Caco-2 (cell line): ENCODE results near the gene MT2A. TPM values are rescaled to one million over a fixed set of nuclear protein-coding genes. Genes with fewer than 3 reads are reported as not detected.
A peak's percentile ranks its signal among the peaks of the same experiment; 100 is the strongest.

Source experiments
- BruUV-seq: library from RNA; stranded (reverse); fragments of 400-500 nt; replicated peaks from 2 replicates; lab custom pipeline; 2021; lab: Mats Ljungman, UMichigan
- CTCF ChIA-PET: fragments of 300-600 bp; sonication (Branson Sonifier 250); formaldehyde crosslinking; loops from one replicate; lab custom pipeline; 2022; ENCODE audit warnings: antibody characterized with exemption; lab: Charles Lee
- POLR2A ChIA-PET: fragments of 300-600 bp; sonication (Branson Sonifier 250); formaldehyde crosslinking; loops from one replicate; lab custom pipeline; 2022; ENCODE audit warnings: antibody characterized with exemption; lab: Charles Lee
- DNase-seq, 2 experiments: peaks; one replicate each; pipeline versions ENCODE4 v3.0.0 to v3.0.0-alpha.2; 2020 to 2022
- H3K27me3 ChIP-seq: replicated peaks from 2 replicates; pipeline ENCODE4 v1.6.0; 2011; ENCODE audit warnings: low read length; ENCODE audit not compliant: control insufficient read depth, insufficient read depth
- H3K36me3 ChIP-seq: 2 replicates; pipeline ENCODE4 v1.5.1; 2011; ENCODE audit warnings: low read length; ENCODE audit not compliant: control insufficient read depth, insufficient read depth
- H3K4me1 ChIP-seq: fragments of 250-450 bp; sonication (Bioruptor Pico); 2 replicates; pipeline ENCODE4 v1.5.1; 2020; ENCODE audit warnings: mild to moderate bottlenecking
- H3K4me3 ChIP-seq: 2 replicates; pipeline ENCODE4 v1.5.1; 2011; ENCODE audit warnings: low read depth, mild to moderate bottlenecking, control low read depth, low read length
- H3K9me3 ChIP-seq: fragments of 250-450 bp; sonication (Bioruptor Pico); 2 replicates; pipeline ENCODE4 v1.5.1; 2020; ENCODE audit warnings: mild to moderate bottlenecking, moderate library complexity
- H3K27ac Mint-ChIP-seq: one replicate; pipeline ENCODE4 v1.8.0; 2022; ENCODE audit warnings: mixed read lengths; ENCODE audit not compliant: unreplicated experiment
- H3K27me3 Mint-ChIP-seq: one replicate; pipeline ENCODE4 v1.8.0; 2022; ENCODE audit warnings: mixed read lengths; ENCODE audit not compliant: insufficient read depth, unreplicated experiment
- H3K36me3 Mint-ChIP-seq: one replicate; pipeline ENCODE4 v1.8.0; 2022; ENCODE audit warnings: mild to moderate bottlenecking, mixed read lengths; ENCODE audit not compliant: insufficient read depth, unreplicated experiment
- H3K4me1 Mint-ChIP-seq: one replicate; pipeline ENCODE4 v1.8.0; 2022; ENCODE audit warnings: low read depth, mixed read lengths; ENCODE audit not compliant: unreplicated experiment
- H3K4me3 Mint-ChIP-seq: one replicate; pipeline ENCODE4 v1.8.0; 2022; ENCODE audit warnings: mild to moderate bottlenecking, moderate library complexity, mixed read lengths; ENCODE audit not compliant: unreplicated experiment
- H3K9me3 Mint-ChIP-seq: one replicate; pipeline ENCODE4 v1.8.0; 2022; ENCODE audit warnings: mixed read lengths; ENCODE audit not compliant: unreplicated experiment
- CTCF ChIP-seq, 2 experiments: fragments of 200-600 bp in 1 of 2; IDR thresholded peaks; 1 replicate in 1 of 2; 2 replicates in 1 of 2; pipeline versions ENCODE4 v1.5.1 to v1.8.0; 2011 to 2022; ENCODE audit warnings: antibody characterized with exemption in 1 of 2, control low read depth in 1 of 2, inconsistent platforms in 1 of 2, low read depth in 1 of 2, low read length in 1 of 2, mild to moderate bottlenecking in 1 of 2, moderate library complexity in 1 of 2; ENCODE audit not compliant: insufficient read depth in 1 of 2, severe bottlenecking in 1 of 2, unreplicated experiment in 1 of 2
- intact Hi-C: fragments of 100-400 bp; cut with micrococcal nuclease; formaldehyde crosslinking; loops from one replicate; pipeline ENCODE4 v1.10.0; 2022; ENCODE audit not compliant: unreplicated experiment
- total RNA-seq: library from RNA; stranded (reverse); gene quantifications from 2 replicates; pipeline ENCODE4 v1.2.3, GENCODE V29; 2022

MT2A gene
- total RNA-seq, 1 experiment from 2014 or later: 10.5 TPM

GRCh38 chr16:56631197-56631596, 22.8 kb downstream of the MT2A start:
- BruUV-seq: no TSS peak
- peaks cover 5% of the 10 kb centered on the region for H3K4me1 Mint-ChIP-seq
- H3K27ac Mint-ChIP-seq: no peak overlapping the region
- no peaks in the 10 kb centered on the region for H3K36me3 ChIP-seq
- peaks cover 28% of the 10 kb centered on the region for H3K27me3 Mint-ChIP-seq
- ChIA-PET POLR2A (no interaction called here), CTCF (no interaction called here)
- no peaks in the 10 kb centered on the region for H3K9me3 Mint-ChIP-seq
- intact Hi-C loops: no loop called here
- TF ChIP-seq CTCF (IDR thresholded peaks at IDR 0.05; ENCODE audit: insufficient read depth in 1 of 2, low read depth in 1 of 2, low read length in 1 of 2, severe bottlenecking in 1 of 2, unreplicated experiment in 1 of 2): no peak
- peaks cover 6% of the 10 kb centered on the region; the same call in 1 of the 2 replicates for H3K27me3 ChIP-seq
- H3K4me3 Mint-ChIP-seq: no peak overlapping the region
- H3K4me3 ChIP-seq: no peak overlapping the region
- no peaks in the 10 kb centered on the region for H3K36me3 Mint-ChIP-seq
- no peak for DNase-seq
- H3K9me3 ChIP-seq: no peaks in the 10 kb centered on the region
- H3K4me1 ChIP-seq: no peaks in the 10 kb centered on the region

GRCh38 chr16:56631832-56632155, 23.4 kb downstream of the MT2A start:
- H3K36me3 Mint-ChIP-seq: no peaks in the 10 kb centered on the region
- H3K27me3 Mint-ChIP-seq: peaks cover 28% of the 10 kb centered on the region
- peak overlapping the region; percentile 76 for H3K4me3 Mint-ChIP-seq
- H3K9me3 ChIP-seq: no peaks in the 10 kb centered on the region
- H3K36me3 ChIP-seq: no peaks in the 10 kb centered on the region
- ChIA-PET POLR2A (no interaction called here), CTCF (no interaction called here)
- no TSS peak for BruUV-seq
- no peak for TF ChIP-seq CTCF (IDR thresholded peaks at IDR 0.05; ENCODE audit: insufficient read depth in 1 of 2, low read depth in 1 of 2, low read length in 1 of 2, severe bottlenecking in 1 of 2, unreplicated experiment in 1 of 2)
- peaks cover 8% of the 10 kb centered on the region; the same call in 1 of the 2 replicates for H3K27me3 ChIP-seq
- peak overlapping the region; percentile 26 for H3K4me3 ChIP-seq
- no peak overlapping the region for H3K27ac Mint-ChIP-seq
- no peaks in the 10 kb centered on the region for H3K4me1 ChIP-seq
- intact Hi-C loops: no loop called here
- H3K4me1 Mint-ChIP-seq: peaks cover 5% of the 10 kb centered on the region
- H3K9me3 Mint-ChIP-seq: no peaks in the 10 kb centered on the region
- no peak for DNase-seq

- no peaks in the 10 kb centered on the region for H3K4me1 ChIP-seq
- H3K27me3 Mint-ChIP-seq: peaks cover 28% of the 10 kb centered on the region
- peak within 1 kb of the TSS; percentile 76 for H3K4me3 Mint-ChIP-seq
- intact Hi-C loops: no loop called here
- no peak for TF ChIP-seq CTCF (IDR thresholded peaks at IDR 0.05; ENCODE audit: insufficient read depth in 1 of 2, low read depth in 1 of 2, low read length in 1 of 2, severe bottlenecking in 1 of 2, unreplicated experiment in 1 of 2)
- H3K4me3 ChIP-seq: peak within 1 kb of the TSS; percentile 26
- H3K9me3 ChIP-seq: no peaks in the 10 kb centered on the region
- no peaks in the 10 kb centered on the region for H3K9me3 Mint-ChIP-seq
- no peak within 1 kb of the TSS for H3K27ac Mint-ChIP-seq
- H3K36me3 Mint-ChIP-seq: no peaks in the 10 kb centered on the region
- no TSS peak for BruUV-seq
- H3K27me3 ChIP-seq: peaks cover 8% of the 10 kb centered on the region
- POLR2A ChIA-PET: no interaction called here
- CTCF ChIA-PET: no interaction called here
- H3K36me3 ChIP-seq: no peaks in the 10 kb centered on the region
- DNase-seq: no peak
- H3K4me1 Mint-ChIP-seq: peaks cover 5% of the 10 kb centered on the region
Observed at GRCh38 chr16:56632156-56632847, 23.9 kb downstream of the MT2A start, which contains the start of gene MT1M. TSS of gene MT1M (plus strand) at chr16:56632659. CDS start at chr16:56632732, 73 bp downstream.
